GM21737 (cell line): ENCODE data around the gene CDON.

ENCODE experiments used
- ATAC-seq: cut with Tn5 transposase; IDR thresholded peaks from one replicate; pipeline ENCODE4 v1.9.1; 2021; ENCODE audit warnings: mild to moderate bottlenecking, moderate library complexity; ENCODE audit not compliant: unreplicated experiment

Gene CDON

GRCh38 chr11:125957618-125958332 lies 104.9 kb downstream of the CDON start:
- ATAC-seq = no peak

DNA sequence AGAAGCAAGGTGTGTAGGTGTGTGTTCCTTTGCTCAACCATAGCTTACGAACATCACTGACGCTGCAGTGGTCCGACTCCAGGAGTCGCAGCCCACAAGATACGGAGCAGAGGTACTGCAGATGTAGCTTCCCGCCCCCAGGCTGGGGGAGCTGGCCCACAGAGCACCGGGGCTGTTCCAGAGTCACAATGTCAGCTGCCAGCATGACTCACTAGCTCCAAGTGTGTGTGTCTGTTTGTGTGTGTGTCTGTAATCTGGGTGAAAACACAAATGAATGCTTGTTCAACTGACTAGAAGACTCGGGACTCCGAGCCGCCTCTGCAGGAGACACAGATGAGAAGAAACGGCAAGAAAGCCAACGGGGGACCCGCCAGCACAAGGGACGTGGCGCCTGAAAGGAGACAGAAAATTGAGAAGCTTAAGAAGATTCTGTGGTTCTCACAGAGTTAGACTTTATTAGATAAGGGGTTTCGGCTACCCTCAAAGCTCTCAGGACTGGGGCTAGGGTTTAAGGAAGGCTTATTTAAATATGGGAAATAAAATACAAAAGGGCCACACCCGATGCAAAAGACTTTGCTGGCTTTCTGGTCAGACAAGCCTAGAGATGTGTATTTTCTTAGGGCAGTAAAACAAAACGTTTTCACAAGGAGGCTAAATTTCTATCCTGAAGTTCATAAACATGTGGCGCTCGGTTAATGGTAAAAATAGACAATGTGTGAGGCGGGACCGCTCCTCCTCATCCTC lies 106.1 kb downstream of the CDON start:
- no peak for ATAC-seq

DNA sequence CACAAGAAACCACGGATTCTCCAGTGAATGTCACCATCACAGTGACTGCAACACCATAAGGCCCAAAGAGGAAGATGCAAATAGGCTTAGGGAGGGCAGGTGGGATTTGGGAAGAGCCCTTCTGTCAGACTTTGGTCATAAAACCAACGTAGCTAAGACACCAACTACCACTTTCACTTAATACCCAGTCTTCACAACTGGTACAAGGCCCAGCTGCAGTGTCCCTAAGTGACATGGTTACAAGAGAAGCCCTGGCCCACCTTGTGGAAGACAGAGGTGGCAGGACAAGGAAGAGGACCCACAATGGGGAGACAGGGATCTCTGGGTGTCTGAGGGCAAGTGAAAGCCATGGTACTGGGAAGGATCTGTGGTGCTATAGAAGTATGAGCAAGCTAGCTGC lies 106.8 kb downstream of the CDON start:
- no peak for ATAC-seq

- ATAC-seq = no peak
These were observed 107.6 kb downstream of the CDON start for GRCh38 chr11:125954945-125955640.

DNA sequence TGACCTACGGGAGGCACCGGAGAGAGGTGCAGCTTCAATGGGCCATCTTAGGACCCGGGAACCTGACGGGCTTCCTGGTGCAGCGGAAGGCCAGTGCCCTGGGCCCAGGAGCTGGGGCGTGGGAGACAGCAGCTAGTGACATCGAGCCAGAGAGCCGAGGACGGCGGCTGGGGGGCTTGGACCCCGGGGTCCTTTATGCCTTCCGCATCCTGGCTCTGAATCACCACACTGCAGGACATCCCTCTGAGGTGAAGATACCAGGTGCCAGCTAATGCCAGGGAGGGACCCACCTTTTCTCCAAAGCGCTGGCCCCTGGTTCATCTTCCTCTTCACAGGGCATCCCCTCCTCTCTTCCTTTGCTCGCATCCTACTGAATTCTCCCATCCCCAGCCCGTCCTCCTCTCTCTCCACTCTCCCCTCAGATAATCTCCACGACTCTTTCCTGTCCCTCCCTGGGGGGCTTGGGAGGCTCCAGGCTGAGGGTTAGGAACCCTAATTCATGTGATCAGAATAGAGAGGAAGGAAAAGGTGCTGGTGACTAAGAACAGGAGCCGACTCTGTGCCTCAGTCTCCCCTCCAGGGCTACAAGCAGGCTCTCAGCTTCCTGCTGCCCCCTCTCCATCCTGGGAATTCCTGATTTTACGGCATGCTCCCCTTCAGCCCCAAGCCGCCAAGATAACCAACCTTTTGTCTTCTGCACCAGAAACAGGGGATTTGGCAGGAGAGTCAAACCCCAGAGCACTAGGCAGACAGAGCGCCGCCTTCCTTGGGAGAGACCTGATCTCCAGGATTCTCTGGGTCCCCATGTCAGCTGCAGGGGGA lies 108.3 kb downstream of the CDON start:
- ATAC-seq = no peak

DNA sequence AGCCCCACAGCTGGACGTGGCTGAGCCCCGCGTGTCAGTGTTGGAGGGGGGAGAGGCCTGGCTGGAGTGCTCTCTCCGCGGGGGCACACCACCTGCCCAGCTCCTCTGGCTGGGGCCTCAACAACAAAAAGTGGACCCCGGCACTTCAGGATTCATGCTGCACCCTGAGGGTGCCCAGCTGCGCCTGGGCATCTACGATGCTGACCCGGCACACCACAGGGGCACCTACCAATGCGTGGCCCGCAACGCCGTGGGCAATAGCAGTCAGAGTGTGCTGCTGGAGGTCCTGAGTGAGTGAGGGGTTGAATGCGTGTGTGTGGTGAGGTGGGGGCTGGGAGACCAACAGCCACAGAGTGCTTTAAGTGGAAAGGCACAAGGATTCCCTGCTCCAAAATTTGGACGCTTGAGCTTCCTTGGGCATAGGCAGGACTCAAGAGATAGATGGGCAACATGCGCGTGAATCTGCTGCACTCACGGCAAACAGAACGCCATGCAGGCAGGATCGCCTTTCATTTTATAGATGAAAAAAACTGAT lies 109.2 kb downstream of the CDON start:
- no peak for ATAC-seq

DNA sequence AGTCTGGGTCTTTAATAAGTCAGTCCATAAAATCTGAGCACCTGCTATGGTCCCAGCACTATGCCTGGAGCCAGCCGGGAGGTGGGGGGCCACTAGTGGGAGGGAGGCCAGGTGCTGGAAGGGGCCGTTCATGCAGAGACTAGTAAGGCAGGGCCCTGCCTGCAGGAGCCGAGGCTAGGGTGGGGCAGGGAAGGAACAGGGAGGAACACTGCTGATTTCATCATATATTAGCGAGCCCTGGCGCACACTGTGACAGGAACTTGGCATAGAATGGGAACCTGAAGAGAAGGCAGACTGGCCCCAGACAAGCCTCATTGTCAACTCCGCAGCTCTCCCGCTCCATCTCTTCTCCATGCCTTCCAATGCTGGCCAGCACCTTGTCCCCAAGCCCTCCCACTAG lies 109.7 kb downstream of the CDON start:
- ATAC-seq = no peak

DNA sequence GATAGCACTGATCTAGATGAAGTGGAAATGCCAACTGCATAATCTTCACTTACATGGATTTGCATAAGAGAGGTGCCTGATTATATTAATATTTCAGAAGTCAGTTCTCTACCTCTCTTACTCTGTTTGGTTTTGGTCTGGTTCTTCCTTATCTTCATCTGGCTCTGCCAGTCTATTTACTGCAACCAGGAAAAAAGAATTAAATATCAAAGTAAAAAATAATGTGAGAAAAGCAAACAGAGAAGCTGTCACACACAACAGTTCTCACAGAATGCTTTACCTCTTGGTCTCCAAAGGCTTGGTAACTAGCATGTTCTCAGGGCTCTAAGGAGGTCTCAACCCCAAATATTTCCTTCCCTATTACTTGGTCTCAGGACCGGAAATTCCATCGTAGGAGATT lies 110.1 kb downstream of the CDON start:
- ATAC-seq = no peak

DNA sequence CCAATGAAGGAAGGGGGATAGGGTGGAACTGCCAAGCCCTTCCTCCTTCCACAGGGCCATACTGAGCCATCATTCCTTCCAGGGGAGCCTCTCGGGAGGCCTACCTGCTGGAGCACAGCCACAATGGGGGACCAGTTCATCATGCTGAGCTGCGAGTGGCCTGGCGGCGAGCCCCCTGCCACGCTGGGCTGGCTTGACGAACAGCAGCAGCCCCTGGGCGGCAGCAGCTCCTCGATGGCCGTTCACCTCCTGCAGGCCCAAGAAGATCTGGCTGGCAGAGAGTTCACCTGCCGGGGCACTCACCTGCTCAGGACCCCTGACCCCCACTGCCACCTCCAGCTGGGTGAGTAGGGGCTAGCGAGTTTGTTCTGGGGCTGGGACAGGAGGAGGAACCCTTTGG lies 110.9 kb downstream of the CDON start:
- no peak for ATAC-seq

- no peak for ATAC-seq
These were observed 111.7 kb downstream of the CDON start for GRCh38 chr11:125950696-125951651.

- no peak for ATAC-seq
These were observed 112.5 kb downstream of the CDON start for GRCh38 chr11:125950178-125950490.

GRCh38 chr11:125949271-125950177 lies 113.1 kb downstream of the CDON start:
- ATAC-seq = no peak

- no peak for ATAC-seq
These were observed 114.2 kb downstream of the CDON start for GRCh38 chr11:125948278-125949051.

GRCh38 chr11:125947419-125948277 lies 115.0 kb downstream of the CDON start:
- no peak for ATAC-seq

- no peak for ATAC-seq
These were observed 115.8 kb downstream of the CDON start for GRCh38 chr11:125946712-125947418.

- no peak for ATAC-seq
These were observed 116.7 kb downstream of the CDON start, which contains the start of gene VSIG10L2 for GRCh38 chr11:125945797-125946520. VSIG10L2 (plus strand) TSS chr11:125946044; CDS start chr11:125946056, 12 bp downstream.
